Skeletal muscle satellite cell (primary cell): Measurements from ENCODE around the gene RAVER1.

Source experiments
- H3K27me3 ChIP-seq: 2 replicates; pipeline ENCODE4 v1.7.0; 2013; ENCODE audit warnings: low read length; ENCODE audit not compliant: control insufficient read depth, insufficient read depth
- H3K36me3 ChIP-seq: 2 replicates; pipeline ENCODE4 v1.7.0; 2013; ENCODE audit warnings: mild to moderate bottlenecking, control low read depth, low read length; ENCODE audit not compliant: insufficient read depth
- H3K4me1 ChIP-seq: 2 replicates; pipeline ENCODE4 v1.7.0; 2013; ENCODE audit warnings: low read length; ENCODE audit not compliant: control insufficient read depth, insufficient read depth
- H3K4me2 ChIP-seq: 2 replicates; pipeline ENCODE4 v1.7.0; 2013; ENCODE audit warnings: mild to moderate bottlenecking, low read length
- H3K4me3 ChIP-seq: 2 replicates; pipeline ENCODE4 v1.7.0; 2013; ENCODE audit warnings: low read length
- H3K9ac ChIP-seq: 2 replicates; pipeline ENCODE4 v1.7.0; 2013; ENCODE audit warnings: mild to moderate bottlenecking, low read depth, low read length, moderate library complexity
- H3K9me3 ChIP-seq: replicated peaks from 2 replicates; pipeline ENCODE4 v1.7.0; 2013; ENCODE audit warnings: mild to moderate bottlenecking, control low read depth, low read length

Gene RAVER1

GRCh38 chr19:10325732-10326131 lies 7.6 kb downstream of the RAVER1 start:
- Histone ChIP-seq H3K9ac (no peak overlapping the region), H3K27me3 (no peaks in the 10 kb centered on the region), H3K4me3 (no peak overlapping the region), H3K9me3 (no peaks in the 10 kb centered on the region), H3K36me3 (peaks cover 71% of the 10 kb centered on the region), H3K4me1 (no peaks in the 10 kb centered on the region), H3K4me2 (no peak overlapping the region)

GRCh38 chr19:10321874-10322835 lies 11.2 kb downstream of the RAVER1 start:
- no peaks in the 10 kb centered on the region for H3K4me1 ChIP-seq
- peaks cover 58% of the 10 kb centered on the region for H3K36me3 ChIP-seq
- no peak overlapping the region for H3K4me2 ChIP-seq
- H3K27me3 ChIP-seq = no peaks in the 10 kb centered on the region
- H3K9me3 ChIP-seq = no peaks in the 10 kb centered on the region
- no peak overlapping the region for H3K9ac ChIP-seq
- H3K4me3 ChIP-seq = no peak overlapping the region

- Histone ChIP-seq H3K9me3 (no peaks in the 10 kb centered on the region), H3K27me3 (no peaks in the 10 kb centered on the region), H3K36me3 (peaks cover 59% of the 10 kb centered on the region), H3K4me3 (no peak overlapping the region), H3K4me1 (no peaks in the 10 kb centered on the region), H3K9ac (no peak overlapping the region), H3K4me2 (no peak overlapping the region)
These were observed 11.9 kb downstream of the RAVER1 start for GRCh38 chr19:10321417-10321797.

GRCh38 chr19:10320602-10321416 lies 12.5 kb downstream of the RAVER1 start:
- H3K4me2 ChIP-seq = no peak overlapping the region
- peaks cover 60% of the 10 kb centered on the region for H3K36me3 ChIP-seq
- H3K4me1 ChIP-seq = peaks cover 4% of the 10 kb centered on the region
- H3K27me3 ChIP-seq = no peaks in the 10 kb centered on the region
- H3K9me3 ChIP-seq = no peaks in the 10 kb centered on the region
- H3K9ac ChIP-seq = no peak overlapping the region
- no peak overlapping the region for H3K4me3 ChIP-seq

- H3K4me3 ChIP-seq = no peak overlapping the region
- peaks cover 49% of the 10 kb centered on the region for H3K36me3 ChIP-seq
- H3K4me2 ChIP-seq = no peak overlapping the region
- no peak overlapping the region for H3K9ac ChIP-seq
- H3K27me3 ChIP-seq = no peaks in the 10 kb centered on the region
- H3K9me3 ChIP-seq = no peaks in the 10 kb centered on the region
- H3K4me1 ChIP-seq = peaks cover 4% of the 10 kb centered on the region
These were observed 14.3 kb downstream of the RAVER1 start for GRCh38 chr19:10318807-10319682.

DNA sequence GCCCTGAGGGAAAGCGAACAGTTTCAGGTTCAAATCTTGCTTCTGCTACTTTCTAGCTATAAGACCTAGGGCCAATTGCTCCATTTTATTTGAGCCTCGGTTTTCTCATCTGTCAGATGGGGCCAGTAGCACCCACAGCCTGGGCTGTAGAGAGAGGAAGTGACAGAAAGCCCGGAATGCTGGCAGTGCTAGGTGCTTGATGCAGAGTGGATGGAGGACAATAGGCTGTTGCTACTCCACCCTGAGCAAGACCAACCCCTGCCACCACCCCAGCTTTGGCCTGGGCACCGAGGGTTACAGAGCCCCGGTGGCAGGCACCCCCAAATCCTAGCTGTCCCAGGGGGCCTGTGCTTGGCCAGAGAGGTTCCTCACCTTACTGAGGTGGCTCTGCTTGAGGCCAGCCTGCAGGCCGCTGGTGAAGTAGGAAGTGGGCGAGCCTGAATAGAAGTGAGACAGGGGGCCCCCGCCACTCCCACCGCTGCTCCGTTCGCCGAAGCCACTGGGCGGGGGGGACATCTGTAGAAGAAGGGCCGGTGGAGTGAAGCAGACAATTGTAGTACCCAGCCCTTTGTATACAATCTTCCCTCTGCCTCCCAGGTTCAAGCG lies 15.4 kb downstream of the RAVER1 start:
- H3K36me3 ChIP-seq = peaks cover 41% of the 10 kb centered on the region
- H3K4me1 ChIP-seq = peaks cover 4% of the 10 kb centered on the region
- no peaks in the 10 kb centered on the region for H3K9me3 ChIP-seq

GRCh38 chr19:10317045-10317856 lies 16.1 kb downstream of the RAVER1 start:
- no peaks in the 10 kb centered on the region for H3K27me3 ChIP-seq
- peaks cover 34% of the 10 kb centered on the region for H3K36me3 ChIP-seq
- H3K4me1 ChIP-seq = peaks cover 4% of the 10 kb centered on the region
- H3K9ac ChIP-seq = no peak overlapping the region
- no peak overlapping the region for H3K4me3 ChIP-seq
- no peaks in the 10 kb centered on the region for H3K9me3 ChIP-seq
- no peak overlapping the region for H3K4me2 ChIP-seq

More for the DNA sequence above, 15.4 kb downstream of the RAVER1 start:
- H3K4me2 ChIP-seq = no peak overlapping the region
- no peak overlapping the region for H3K4me3 ChIP-seq
- H3K27me3 ChIP-seq = no peaks in the 10 kb centered on the region
- H3K9ac ChIP-seq = no peak overlapping the region

DNA sequence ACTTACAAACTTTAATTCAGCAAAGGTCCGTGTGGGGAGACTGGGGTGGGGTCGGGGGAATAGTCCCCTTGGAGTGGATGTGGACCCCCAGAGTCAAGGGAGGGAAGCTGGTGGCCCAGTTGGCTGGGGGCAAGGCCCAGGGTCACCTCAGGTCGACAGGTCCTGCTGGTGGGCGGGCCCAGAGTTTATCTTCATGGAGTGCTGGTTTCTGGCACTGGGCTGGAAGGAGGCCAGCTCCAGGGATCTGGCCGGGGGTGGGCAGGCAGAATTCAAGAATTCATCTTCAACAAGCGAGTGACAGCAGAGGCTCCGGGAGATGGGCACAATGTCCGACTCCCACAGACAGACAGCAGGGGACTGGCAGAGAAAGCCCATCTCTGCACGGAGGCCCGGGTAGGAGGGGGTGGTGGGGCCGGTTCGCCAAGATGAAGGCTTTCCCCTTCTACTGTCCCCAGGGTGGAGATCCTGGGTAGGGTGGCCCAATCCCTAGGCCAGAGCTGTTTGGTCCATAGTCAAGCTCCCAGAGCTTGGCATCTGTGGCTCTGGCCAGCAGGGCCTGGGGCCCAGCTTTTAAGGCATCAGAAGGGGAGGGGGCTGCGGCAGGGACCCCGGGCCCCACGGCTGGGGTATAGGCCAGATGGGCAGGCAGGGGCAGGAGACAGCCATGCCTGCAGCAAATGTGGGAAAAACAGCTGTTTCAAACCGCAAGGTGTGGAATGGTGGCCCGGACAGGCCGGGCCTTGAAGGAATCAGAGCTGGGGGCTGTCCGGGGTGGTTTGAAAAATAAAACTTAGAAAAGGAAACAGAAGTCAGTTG lies 16.9 kb downstream of the RAVER1 start:
- Histone ChIP-seq H3K4me1 (peaks cover 4% of the 10 kb centered on the region), H3K27me3 (no peaks in the 10 kb centered on the region), H3K9me3 (no peaks in the 10 kb centered on the region), H3K9ac (peak overlapping the region; percentile 76), H3K4me2 (peak overlapping the region; percentile 81), H3K36me3 (peaks cover 27% of the 10 kb centered on the region), H3K4me3 (peak overlapping the region; percentile 75)

- Histone ChIP-seq H3K4me1 (peaks cover 4% of the 10 kb centered on the region), H3K9ac (peak within 1 kb of the TSS; percentile 76), H3K9me3 (no peaks in the 10 kb centered on the region), H3K27me3 (no peaks in the 10 kb centered on the region), H3K4me3 (peak within 1 kb of the TSS; percentile 75), H3K36me3 (peaks cover 20% of the 10 kb centered on the region), H3K4me2 (peak within 1 kb of the TSS; percentile 81)
These were observed 17.8 kb downstream of the RAVER1 start, which contains the start of gene FDX2 for GRCh38 chr19:10315335-10316214. Gene FDX2 (minus strand): TSS chr19:10316015. CDS start chr19:10315996, 19 bp downstream.
